Kasumi-1 (cell line): Measurements from ENCODE around the gene WDR72.
"Not testable (repeated sequence)": the region's sequence is repeated elsewhere in the genome, so short reads cannot be mapped to it uniquely, and the experiment has no call there.

Experiments used
- DNase-seq, 2 experiments: peaks; one replicate each; lab custom pipeline; 2025; lab: John Stamatoyannopoulos, UW

Gene WDR72

DNA sequence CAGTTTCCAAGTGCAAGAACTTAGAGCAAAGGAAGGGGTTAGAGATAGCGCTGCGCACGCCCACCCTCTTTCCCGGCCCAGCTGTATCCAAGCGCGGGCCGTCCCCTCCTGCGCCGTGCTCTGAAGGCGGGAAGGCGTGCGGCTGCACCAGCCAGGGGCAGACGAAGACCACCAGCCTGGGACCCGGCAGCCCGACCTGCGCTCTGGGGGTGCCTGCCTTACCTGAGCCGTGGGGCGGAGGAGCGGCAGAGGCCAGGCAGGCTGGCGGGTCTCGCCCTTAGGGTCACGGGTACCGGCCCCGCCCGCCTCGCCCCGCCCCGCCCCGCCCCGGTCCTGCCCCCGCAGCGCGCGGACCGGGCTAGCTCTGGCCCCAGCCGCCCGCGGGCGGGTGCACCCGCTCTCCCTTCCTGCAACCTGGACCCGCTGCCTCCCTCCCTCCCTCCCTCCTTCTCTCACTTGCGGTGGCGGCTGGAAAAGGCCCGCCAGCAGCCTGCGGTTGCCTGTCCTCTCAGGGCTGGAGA, at the start of gene WDR72:
TSS of gene WDR72 (minus strand) at position 253 of the 521 bp plus-strand sequence. CDS start 26,514 bp downstream, outside the sequence.
- DNase-seq = no peak

- peak; percentile 42 to 52 for DNase-seq
Observed at GRCh38 chr15:53808058-53808706, 48.7 kb upstream of the WDR72 start.

DNA sequence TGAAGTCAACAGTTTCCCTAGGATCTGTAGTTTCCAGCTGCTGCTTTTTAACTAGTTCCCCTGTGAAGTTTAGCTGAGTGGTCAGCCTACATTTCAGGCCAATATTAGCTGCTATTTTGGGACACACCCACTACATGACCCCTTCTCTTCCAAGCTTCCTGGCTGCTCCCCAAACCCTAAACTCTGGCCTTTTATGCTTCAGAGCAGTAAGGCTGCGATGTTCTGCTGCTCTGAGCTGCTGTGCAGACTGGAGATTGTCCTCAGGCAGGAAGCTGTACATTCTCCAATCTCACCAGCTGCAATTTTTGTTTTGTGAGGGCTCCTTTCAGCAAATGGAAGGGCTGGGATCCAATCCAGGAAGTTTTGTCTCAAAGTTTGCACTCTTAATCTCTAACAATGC, 48.0 kb upstream of the WDR72 start:
- DNase-seq = no peak

DNA sequence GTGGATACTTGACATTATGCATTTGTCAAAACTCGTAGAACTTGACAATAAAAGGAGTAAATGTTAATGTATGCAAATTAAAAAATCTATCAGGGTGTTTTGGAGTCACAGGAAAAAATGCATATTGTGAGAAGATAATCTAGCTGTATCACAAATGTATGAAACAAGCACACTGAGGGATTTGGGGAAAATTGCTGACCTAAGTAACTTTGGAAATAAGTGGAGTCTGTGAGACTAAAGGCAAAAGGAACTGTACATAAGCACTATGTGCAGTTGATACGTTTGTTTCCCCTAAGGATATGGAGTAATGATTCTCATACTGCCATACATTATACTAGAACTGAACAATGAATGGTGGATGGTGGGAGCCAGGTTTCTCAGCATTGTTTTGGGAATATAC, 43.2 kb upstream of the WDR72 start:
- DNase-seq = no peak

DNA sequence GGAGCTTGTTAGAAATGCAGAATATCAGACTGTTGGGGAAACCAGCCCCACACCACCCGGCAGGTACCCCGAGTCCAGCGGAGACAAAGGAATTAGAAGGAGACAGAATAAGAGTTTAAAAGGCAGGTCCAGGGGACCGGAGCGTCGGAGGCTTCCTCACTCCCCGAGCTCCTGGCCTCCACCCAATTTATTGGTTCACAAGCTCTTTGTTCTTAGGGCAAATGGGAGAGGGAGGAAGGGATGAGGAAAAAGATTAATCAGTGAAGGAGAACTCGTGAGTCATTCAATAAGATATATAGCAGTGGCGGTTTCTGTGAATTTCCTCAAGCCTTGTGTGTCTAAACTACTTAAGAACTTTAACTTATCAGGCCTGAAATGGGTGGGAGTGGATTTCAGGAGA, 32.1 kb upstream of the WDR72 start:
- no peak for DNase-seq

DNA sequence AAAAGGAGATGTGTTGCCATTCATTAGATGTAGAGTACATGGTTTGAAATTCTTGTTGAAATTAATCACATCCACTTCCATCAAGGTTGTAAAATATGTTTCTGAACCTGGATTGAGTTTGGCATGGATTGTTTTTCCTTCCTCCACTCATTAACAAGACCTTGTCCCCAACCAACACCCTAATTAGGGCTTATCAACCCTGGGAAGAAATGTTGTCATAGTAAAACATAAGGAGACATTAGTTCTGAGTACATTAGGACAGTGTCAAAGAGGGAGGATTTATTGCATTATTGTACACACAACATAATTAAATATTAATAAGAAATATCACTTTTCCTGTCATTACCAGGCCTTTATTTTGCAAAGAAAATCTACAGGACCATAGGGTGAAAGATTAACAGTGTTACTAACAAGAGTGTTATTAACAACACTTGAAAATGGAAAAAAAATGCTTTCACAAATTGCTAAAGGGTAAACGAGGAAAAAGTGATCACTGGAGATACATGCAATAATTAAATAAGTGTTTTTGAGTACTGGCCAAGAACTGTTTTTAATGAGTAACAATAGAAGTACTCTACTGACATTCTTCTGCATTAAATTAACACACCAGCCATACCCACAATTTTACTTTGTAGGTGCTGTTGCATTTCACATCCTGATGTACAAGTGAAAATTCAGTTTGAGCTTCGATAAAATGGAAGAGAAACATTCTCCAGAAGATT, 30.4 kb upstream of the WDR72 start:
- no peak for DNase-seq

DNA sequence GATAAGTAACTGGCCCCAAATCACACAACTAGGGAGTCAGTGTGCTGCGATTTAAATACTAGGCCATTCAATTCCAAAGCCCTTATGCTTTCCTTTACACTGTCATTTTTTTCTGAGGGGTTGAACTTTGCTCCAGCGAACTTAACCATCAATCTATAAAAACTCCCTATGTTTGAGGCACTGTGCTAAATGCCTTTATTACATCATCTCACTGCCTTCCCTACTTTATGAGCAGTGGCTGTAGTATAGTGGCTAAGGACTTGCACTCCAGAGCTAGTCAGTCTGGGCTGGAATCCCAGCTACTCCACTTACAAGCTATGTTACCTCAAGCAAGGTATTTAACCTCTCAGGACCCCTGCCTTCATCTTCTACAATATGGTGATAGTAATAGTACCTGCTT, 26.9 kb upstream of the WDR72 start:
- DNase-seq = no peak

GRCh38 chr15:53785241-53785640, 25.8 kb upstream of the WDR72 start:
- DNase-seq = not testable (repeated sequence)

GRCh38 chr15:53762916-53763315, 3.5 kb upstream of the WDR72 start:
- no peak for DNase-seq

GRCh38 chr15:53758412-53758811, 1.1 kb downstream of the WDR72 start:
- no peak for DNase-seq

DNA sequence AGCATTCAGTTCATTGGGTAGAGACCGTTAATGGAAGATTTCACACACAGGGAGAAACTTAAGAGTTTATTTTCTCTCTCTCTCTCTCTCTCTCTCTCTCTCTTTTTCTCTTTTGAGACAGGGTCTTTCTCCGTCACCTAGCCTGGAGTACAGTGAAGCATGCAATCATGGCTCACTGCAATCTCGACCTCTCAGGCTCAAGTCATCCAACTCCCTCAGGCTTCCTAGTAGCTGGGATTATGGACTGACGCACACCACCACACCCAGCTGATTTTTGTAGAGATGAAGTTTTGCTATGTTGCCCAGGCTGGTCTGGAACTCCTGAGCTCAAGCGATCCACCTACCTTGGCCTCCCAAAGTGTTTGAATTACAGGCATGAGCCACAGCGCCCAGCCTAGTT, 1.6 kb downstream of the WDR72 start:
- DNase-seq = no peak

- no peak for DNase-seq
Observed at GRCh38 chr15:53753813-53754212, 5.7 kb downstream of the WDR72 start.

DNA sequence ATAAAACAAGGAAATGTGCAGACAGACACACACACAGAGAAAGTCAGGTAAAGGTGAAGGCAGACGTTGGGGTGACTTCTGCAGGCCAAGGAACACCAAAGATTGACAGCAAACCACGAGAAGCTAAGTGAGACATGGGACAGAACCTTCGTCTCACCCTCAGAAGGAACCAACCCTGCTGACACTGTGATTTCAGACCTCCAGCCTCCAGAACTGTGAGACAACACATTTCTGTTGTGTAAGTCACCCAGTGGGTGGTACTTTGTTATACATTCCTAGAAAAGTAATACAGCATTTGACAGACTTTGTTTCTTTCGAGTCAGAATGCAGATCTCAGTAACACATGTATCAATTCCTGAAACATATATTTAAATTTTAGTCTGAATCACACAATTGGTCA, 7.1 kb downstream of the WDR72 start:
- no peak for DNase-seq

- DNase-seq = no peak
Observed at GRCh38 chr15:53747501-53748068, 11.9 kb downstream of the WDR72 start.

GRCh38 chr15:53746101-53746500, 13.4 kb downstream of the WDR72 start:
- no peak for DNase-seq

GRCh38 chr15:53739651-53740050, 19.8 kb downstream of the WDR72 start:
- DNase-seq = no peak

GRCh38 chr15:53739187-53739586, 20.3 kb downstream of the WDR72 start:
- no peak for DNase-seq

GRCh38 chr15:53721334-53722087, 38.0 kb downstream of the WDR72 start:
- no peak for DNase-seq

GRCh38 chr15:53716909-53717876, 42.3 kb downstream of the WDR72 start:
- DNase-seq = peak; percentile 31 to 32

- DNase-seq = no peak
Observed at GRCh38 chr15:53713218-53713617, 46.2 kb downstream of the WDR72 start.

- DNase-seq = no peak
Observed at GRCh38 chr15:53710906-53711305, 48.6 kb downstream of the WDR72 start.
